Measurements from ENCODE around the gene SLC30A1. TPM values are rescaled to one million over a fixed set of nuclear protein-coding genes. Genes with fewer than 3 reads are reported as not detected.

Gene SLC30A1
- total and polyA plus RNA-seq, 10 of the 15 experiments (the other 5 are each of a cell fraction or from before 2014, with no cell fraction given): 3.5 to 14.1 (median 8.8) TPM

DNA sequence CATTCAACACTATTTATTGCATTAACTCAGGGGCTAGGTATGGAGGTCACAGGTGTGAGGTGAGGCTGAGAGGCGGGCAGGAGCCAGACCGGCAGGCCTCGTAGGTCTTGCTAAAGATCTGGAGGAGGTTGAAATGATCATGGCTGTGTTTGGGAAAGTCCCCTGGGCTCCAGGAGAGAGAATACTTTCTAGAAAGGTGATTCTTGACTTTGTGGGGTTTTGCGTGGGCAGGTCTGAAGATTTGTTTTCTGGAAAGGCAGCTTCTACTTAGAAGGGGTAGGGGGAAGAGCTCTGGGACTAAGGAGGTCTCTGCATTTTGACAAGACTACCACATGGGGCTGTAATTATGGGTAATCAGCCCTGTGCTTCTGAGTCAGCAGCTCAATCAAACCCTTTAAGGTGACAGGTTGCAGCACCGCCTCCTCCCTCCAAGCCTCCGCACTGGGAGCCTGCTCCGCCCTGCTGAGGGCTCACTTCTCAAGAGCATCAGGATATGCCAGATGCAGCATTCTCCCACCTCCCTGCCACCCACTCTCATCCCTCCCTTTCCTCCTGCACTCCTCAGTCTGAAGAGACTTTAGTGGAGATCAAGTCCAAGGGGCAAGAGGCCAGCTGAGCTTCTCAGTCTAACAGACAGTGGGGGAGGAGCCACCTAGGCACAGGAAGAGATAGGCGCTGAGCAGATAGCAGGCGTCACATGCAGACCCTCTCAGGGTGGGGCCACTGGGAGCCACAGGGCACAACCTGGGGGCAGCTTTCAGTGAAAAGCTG is 30.5 kb downstream of the SLC30A1 start:
- intact Hi-C loops (cut with micrococcal nuclease; ENCODE audit: unreplicated experiment) (no loop called here), in situ Hi-C loops (cut with MboI) (no loop called here)
- ATAC-seq (peak; percentile 35), DNase-seq (ENCODE audit: low read depth, low spot score) (no peak), FAIRE-seq (no peak)
- Histone ChIP-seq H3K27ac (ENCODE audit: control insufficient read depth, insufficient read depth) (no peak overlapping the region), H3K9ac (ENCODE audit: control insufficient read depth, insufficient read depth, low read length) (no peak overlapping the region), H3K79me2 (ENCODE audit: control insufficient read depth, insufficient read depth, low read length) (no peaks in the 10 kb centered on the region), H3K9me3 (replicated peaks; ENCODE audit: control insufficient read depth, insufficient read depth, low read length) (no peaks in the 10 kb centered on the region), H3K27me3 (replicated peaks in 1 of 2; ENCODE audit: control insufficient read depth in 2 of 2, insufficient read depth in 2 of 2, low read length in 1 of 2) (no peaks in the 10 kb centered on the region; a peak in 1 of 4 replicates), H3K4me3 (no peak overlapping the region), H2AFZ (ENCODE audit: control insufficient read depth, low read depth, low read length) (no peak overlapping the region), H3K4me2 (ENCODE audit: control insufficient read depth, insufficient read depth) (no peak overlapping the region), H3K36me3 (ENCODE audit: control insufficient read depth in 2 of 2, insufficient read depth in 2 of 2, low read length in 1 of 2) (no peaks in the 10 kb centered on the region), H4K20me1 (ENCODE audit: control insufficient read depth, insufficient read depth) (no peaks in the 10 kb centered on the region), H3K4me1 (ENCODE audit: control insufficient read depth, insufficient read depth, low read length) (0 out of 2 replicates have a peak, but pooled peaks cover 3% of the 10 kb centered on the region)
- CTCF ChIA-PET: interaction anchor here (0.9 to 1.5 kb wide), 2 partner anchors 34 to 105 kb away, joined by 3 to 6 read pairs; no protein-coding TSS in a partner anchor
- 50% methylated on average over 9 of the region's 9 CpGs for WGBS (ENCODE audit: insufficient coverage, insufficient replicate concordance, low lambda C conversion rate, missing lambda C conversion rate)
- SMC1A ChIA-PET (ENCODE audit: uncharacterized antibody, unreplicated experiment): interaction anchor here (1.1 to 1.6 kb wide), 2 partner anchors 11 to 104 kb away, joined by 3 to 5 read pairs; no protein-coding TSS in a partner anchor
- no TSS peak for BruUV-seq (replicated peaks)
- POLR2A ChIA-PET: no interaction called here
- RAD21 ChIA-PET (ENCODE audit: unreplicated experiment): interaction anchor here (0.5 kb wide), 1 partner anchor 73 kb away, joined by 3 read pairs; no protein-coding TSS in a partner anchor
- TF ChIP-seq, protein P1, sequence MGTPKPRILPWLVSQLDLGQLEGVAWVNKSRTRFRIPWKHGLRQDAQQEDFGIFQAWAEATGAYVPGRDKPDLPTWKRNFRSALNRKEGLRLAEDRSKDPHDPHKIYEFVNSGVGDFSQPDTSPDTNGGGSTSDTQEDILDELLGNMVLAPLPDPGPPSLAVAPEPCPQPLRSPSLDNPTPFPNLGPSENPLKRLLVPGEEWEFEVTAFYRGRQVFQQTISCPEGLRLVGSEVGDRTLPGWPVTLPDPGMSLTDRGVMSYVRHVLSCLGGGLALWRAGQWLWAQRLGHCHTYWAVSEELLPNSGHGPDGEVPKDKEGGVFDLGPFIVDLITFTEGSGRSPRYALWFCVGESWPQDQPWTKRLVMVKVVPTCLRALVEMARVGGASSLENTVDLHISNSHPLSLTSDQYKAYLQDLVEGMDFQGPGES (IDR thresholded peaks at IDR 0.05): no peak
- TF ChIP-seq, protein P2, sequence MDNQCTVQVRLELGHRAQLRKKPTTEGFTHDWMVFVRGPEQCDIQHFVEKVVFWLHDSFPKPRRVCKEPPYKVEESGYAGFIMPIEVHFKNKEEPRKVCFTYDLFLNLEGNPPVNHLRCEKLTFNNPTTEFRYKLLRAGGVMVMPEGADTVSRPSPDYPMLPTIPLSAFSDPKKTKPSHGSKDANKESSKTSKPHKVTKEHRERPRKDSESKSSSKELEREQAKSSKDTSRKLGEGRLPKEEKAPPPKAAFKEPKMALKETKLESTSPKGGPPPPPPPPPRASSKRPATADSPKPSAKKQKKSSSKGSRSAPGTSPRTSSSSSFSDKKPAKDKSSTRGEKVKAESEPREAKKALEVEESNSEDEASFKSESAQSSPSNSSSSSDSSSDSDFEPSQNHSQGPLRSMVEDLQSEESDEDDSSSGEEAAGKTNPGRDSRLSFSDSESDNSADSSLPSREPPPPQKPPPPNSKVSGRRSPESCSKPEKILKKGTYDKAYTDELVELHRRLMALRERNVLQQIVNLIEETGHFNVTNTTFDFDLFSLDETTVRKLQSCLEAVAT (IDR thresholded peaks at IDR 0.05): no peak
- no peak for TF ChIP-seq POLR2AphosphoS5 (IDR thresholded peaks at IDR 0.05; ENCODE audit: low read length)
- TF ChIP-seq NFYB (IDR thresholded peaks at IDR 0.05; ENCODE audit: insufficient read depth, low read depth, low read length): no peak
- TF ChIP-seq PML (IDR thresholded peaks at IDR 0.05; ENCODE audit: low read length): no peak
- no peak for TF ChIP-seq IKZF2 (IDR thresholded peaks at IDR 0.05)
- TF ChIP-seq NBN (IDR thresholded peaks at IDR 0.05): no peak
- no peak for TF ChIP-seq RFX5 (IDR thresholded peaks at IDR 0.05; ENCODE audit: low read depth, low read length)
- TF ChIP-seq RB1 (IDR thresholded peaks at IDR 0.05; ENCODE audit: borderline replicate concordance): no peak
- TF ChIP-seq, protein P3, sequence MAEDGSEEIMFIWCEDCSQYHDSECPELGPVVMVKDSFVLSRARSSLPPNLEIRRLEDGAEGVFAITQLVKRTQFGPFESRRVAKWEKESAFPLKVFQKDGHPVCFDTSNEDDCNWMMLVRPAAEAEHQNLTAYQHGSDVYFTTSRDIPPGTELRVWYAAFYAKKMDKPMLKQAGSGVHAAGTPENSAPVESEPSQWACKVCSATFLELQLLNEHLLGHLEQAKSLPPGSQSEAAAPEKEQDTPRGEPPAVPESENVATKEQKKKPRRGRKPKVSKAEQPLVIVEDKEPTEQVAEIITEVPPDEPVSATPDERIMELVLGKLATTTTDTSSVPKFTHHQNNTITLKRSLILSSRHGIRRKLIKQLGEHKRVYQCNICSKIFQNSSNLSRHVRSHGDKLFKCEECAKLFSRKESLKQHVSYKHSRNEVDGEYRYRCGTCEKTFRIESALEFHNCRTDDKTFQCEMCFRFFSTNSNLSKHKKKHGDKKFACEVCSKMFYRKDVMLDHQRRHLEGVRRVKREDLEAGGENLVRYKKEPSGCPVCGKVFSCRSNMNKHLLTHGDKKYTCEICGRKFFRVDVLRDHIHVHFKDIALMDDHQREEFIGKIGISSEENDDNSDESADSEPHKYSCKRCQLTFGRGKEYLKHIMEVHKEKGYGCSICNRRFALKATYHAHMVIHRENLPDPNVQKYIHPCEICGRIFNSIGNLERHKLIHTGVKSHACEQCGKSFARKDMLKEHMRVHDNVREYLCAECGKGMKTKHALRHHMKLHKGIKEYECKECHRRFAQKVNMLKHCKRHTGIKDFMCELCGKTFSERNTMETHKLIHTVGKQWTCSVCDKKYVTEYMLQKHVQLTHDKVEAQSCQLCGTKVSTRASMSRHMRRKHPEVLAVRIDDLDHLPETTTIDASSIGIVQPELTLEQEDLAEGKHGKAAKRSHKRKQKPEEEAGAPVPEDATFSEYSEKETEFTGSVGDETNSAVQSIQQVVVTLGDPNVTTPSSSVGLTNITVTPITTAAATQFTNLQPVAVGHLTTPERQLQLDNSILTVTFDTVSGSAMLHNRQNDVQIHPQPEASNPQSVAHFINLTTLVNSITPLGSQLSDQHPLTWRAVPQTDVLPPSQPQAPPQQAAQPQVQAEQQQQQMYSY (CRISPR knock-in tag; IDR thresholded peaks at IDR 0.05): no peak
- TF ChIP-seq, protein P4, sequence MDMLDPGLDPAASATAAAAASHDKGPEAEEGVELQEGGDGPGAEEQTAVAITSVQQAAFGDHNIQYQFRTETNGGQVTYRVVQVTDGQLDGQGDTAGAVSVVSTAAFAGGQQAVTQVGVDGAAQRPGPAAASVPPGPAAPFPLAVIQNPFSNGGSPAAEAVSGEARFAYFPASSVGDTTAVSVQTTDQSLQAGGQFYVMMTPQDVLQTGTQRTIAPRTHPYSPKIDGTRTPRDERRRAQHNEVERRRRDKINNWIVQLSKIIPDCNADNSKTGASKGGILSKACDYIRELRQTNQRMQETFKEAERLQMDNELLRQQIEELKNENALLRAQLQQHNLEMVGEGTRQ (IDR thresholded peaks at IDR 0.05; ENCODE audit: borderline replicate concordance, low read depth, low read length): no peak
- TF ChIP-seq CBX3 (IDR thresholded peaks at IDR 0.05; ENCODE audit: borderline replicate concordance, low read depth): no peak
